Loucy (cell line): ENCODE measurements around the gene NF1.
"Not testable (repeated sequence)": the region's sequence is repeated elsewhere in the genome, so short reads cannot be mapped to it uniquely, and the experiment has no call there.

Source experiments
- H2AFZ ChIP-seq: fragments of 200-600 bp; sonication (generic); 2 replicates; pipeline ENCODE4 v1.6.0; 2016; ENCODE audit warnings: antibody characterized with exemption, mild to moderate bottlenecking, low read length, moderate library complexity
- H3F3A ChIP-seq: fragments of 200-600 bp; 2 replicates; pipeline ENCODE4 v1.6.0; 2016; ENCODE audit warnings: antibody characterized with exemption, low read depth, mild to moderate bottlenecking
- H3K27me3 ChIP-seq: fragments of 200-600 bp; sonication (generic); 2 replicates; pipeline ENCODE4 v1.6.1; 2014; ENCODE audit warnings: low read length, mild to moderate bottlenecking; ENCODE audit not compliant: insufficient read depth, poor library complexity, severe bottlenecking
- H3K36me3 ChIP-seq: fragments of 200-600 bp; sonication (generic); 2 replicates; pipeline ENCODE4 v1.6.1; 2016; ENCODE audit warnings: low read length; ENCODE audit not compliant: insufficient read depth
- H3K4me1 ChIP-seq: fragments of 200-600 bp; sonication (generic); 2 replicates; pipeline ENCODE4 v1.5.1; 2014; ENCODE audit warnings: low read length, mild to moderate bottlenecking; ENCODE audit not compliant: insufficient read depth, poor library complexity, severe bottlenecking
- H3K4me2 ChIP-seq: fragments of 200-600 bp; sonication (generic); 2 replicates; pipeline ENCODE4 v1.6.0; 2014; ENCODE audit warnings: antibody characterized with exemption, low read length, low read depth, mild to moderate bottlenecking; ENCODE audit not compliant: poor library complexity, severe bottlenecking
- H3K4me3 ChIP-seq: fragments of 200-600 bp; sonication (generic); 2 replicates; pipeline ENCODE4 v1.5.1; 2014; ENCODE audit warnings: low read length, mild to moderate bottlenecking, mixed read lengths; ENCODE audit not compliant: poor library complexity, severe bottlenecking
- H3K79me2 ChIP-seq: fragments of 200-600 bp; sonication (generic); 2 replicates; pipeline ENCODE4 v1.6.1; 2014; ENCODE audit warnings: low read length; ENCODE audit not compliant: insufficient read depth
- H3K9ac ChIP-seq: fragments of 200-600 bp; sonication (generic); 2 replicates; pipeline ENCODE4 v1.6.0; 2014; ENCODE audit warnings: mild to moderate bottlenecking, low read depth, low read length, moderate library complexity; ENCODE audit not compliant: poor library complexity, severe bottlenecking
- H3K9me2 ChIP-seq: fragments of 200-600 bp; sonication (generic); replicated peaks from 2 replicates; pipeline ENCODE4 v1.6.1; 2016; ENCODE audit warnings: low read depth, low read length, mixed read lengths
- H3K9me3 ChIP-seq: fragments of 200-600 bp; sonication (generic); 2 replicates; pipeline ENCODE4 v1.6.1; 2014; ENCODE audit warnings: mild to moderate bottlenecking, antibody characterized with exemption, low read length, low read depth; ENCODE audit not compliant: insufficient read depth
- H4K20me1 ChIP-seq: fragments of 200-600 bp; sonication (generic); 2 replicates; pipeline ENCODE4 v1.6.0; 2014; ENCODE audit warnings: antibody characterized with exemption, low read length, mild to moderate bottlenecking; ENCODE audit not compliant: insufficient read depth, poor library complexity, severe bottlenecking
- EZH2phosphoT487 ChIP-seq: fragments of 200-600 bp; IDR thresholded peaks from 2 replicates; pipeline ENCODE4 v1.6.1; 2018; ENCODE audit warnings: antibody characterized with exemption, mild to moderate bottlenecking, moderate library complexity, borderline replicate concordance
- TF ChIP-seq, protein P1 (sequence below): fragments of 200-600 bp; sonication (generic); conservative IDR thresholded peaks from 2 replicates; pipeline ENCODE4 v1.5.1; 2014; ENCODE audit warnings: mild to moderate bottlenecking, antibody characterized with exemption, low read length

The NF1 gene

DNA sequence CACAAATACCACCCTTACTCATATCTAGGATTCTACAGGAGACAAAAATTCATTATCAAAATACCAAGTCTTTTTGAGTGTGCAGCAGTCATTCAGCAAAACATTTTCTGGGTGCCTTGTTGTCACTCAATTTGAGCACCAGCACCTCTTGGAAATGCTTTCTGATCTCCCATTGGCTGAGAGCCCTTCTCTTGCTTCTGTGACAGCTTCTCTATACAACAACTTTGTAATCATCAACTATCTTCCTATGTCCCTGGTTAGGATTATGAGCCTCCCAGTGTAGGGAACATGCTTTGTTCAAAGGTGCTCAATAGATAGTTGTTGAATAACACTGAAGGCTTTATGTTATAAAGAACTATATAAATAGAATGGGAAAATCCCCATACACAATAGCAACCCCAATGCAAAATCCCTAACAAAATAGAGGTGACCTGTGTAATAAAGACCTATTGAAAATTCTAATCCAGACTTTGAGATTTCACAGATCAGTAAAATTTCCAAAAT is 286.4 kb downstream of the NF1 start:
- TF ChIP-seq EZH2phosphoT487 = no peak
- TF ChIP-seq, protein P1, sequence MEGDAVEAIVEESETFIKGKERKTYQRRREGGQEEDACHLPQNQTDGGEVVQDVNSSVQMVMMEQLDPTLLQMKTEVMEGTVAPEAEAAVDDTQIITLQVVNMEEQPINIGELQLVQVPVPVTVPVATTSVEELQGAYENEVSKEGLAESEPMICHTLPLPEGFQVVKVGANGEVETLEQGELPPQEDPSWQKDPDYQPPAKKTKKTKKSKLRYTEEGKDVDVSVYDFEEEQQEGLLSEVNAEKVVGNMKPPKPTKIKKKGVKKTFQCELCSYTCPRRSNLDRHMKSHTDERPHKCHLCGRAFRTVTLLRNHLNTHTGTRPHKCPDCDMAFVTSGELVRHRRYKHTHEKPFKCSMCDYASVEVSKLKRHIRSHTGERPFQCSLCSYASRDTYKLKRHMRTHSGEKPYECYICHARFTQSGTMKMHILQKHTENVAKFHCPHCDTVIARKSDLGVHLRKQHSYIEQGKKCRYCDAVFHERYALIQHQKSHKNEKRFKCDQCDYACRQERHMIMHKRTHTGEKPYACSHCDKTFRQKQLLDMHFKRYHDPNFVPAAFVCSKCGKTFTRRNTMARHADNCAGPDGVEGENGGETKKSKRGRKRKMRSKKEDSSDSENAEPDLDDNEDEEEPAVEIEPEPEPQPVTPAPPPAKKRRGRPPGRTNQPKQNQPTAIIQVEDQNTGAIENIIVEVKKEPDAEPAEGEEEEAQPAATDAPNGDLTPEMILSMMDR = no peak
- Histone ChIP-seq H3K4me1 (no peaks in the 10 kb centered on the region), H3K79me2 (no peaks in the 10 kb centered on the region), H3K9me3 (no peaks in the 10 kb centered on the region), H3K4me2 (no peak overlapping the region), H3K36me3 (no peaks in the 10 kb centered on the region), H3K27me3 (no peaks in the 10 kb centered on the region), H3K9ac (no peak overlapping the region), H3K9me2 (no peaks in the 10 kb centered on the region), H2AFZ (no peak overlapping the region), H4K20me1 (no peaks in the 10 kb centered on the region), H3F3A (no peaks in the 10 kb centered on the region), H3K4me3 (no peak overlapping the region)

DNA sequence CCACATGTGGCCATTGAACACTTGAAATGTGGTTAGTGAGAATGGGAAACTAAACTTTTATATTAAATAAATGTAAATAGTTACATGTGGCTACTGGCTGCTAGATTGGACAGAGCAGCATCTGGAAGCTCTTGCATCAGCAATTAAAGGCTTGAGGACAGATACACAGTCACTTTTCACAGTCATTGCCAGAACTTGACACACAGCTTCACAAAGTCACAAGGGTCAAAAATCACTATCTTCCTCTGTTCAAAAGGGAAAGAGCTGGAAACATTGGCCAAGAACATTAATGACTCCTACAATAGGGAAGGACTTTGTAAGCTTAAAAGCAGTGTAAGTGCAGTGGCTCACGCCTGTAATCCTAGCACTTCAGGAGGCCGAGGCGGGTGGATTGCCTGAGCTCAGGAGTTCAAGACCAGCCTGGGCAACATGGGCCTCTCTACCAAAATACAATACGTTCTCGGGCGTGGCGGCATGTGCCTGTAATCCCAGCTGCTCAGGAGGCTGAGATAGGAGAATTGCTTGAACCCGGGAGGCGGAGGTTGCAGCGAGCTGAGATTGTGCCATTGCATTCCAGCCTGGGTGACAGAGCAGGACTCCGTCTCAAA is 288.0 kb downstream of the NF1 start:
- H3K9me2 ChIP-seq, H3K36me3 ChIP-seq: not testable (repeated sequence)

DNA sequence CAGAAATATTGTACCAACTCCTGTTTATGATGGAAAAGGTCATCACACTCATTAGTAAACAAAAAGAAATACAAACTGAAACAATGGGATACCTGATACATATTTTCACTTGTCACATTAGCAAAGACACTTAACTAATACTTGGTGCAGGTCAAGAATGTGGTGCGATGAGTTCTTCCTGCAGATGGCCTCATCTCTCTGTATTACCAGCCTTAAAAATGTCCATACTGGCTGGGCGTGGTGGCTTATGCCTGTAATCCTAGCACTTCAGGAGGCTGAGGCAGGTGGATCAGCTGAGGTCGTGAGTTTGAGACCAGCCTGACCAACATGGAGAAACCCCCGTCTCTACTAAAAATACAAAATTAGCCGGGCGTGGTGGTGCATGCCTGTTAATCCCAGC is 288.7 kb downstream of the NF1 start:
- not testable (repeated sequence) for H3K9ac ChIP-seq, H3K4me3 ChIP-seq, H3K27me3 ChIP-seq, H4K20me1 ChIP-seq, H3K4me2 ChIP-seq, H3K4me1 ChIP-seq, H3K79me2 ChIP-seq, H3F3A ChIP-seq, H3K9me2 ChIP-seq, H3K36me3 ChIP-seq, H2AFZ ChIP-seq, H3K9me3 ChIP-seq
- TF ChIP-seq, protein P1 = peak; percentile 40

More for the DNA sequence above, 288.0 kb downstream of the NF1 start:
- H3K4me3 ChIP-seq, H4K20me1 ChIP-seq, H2AFZ ChIP-seq, H3K9ac ChIP-seq, H3K9me3 ChIP-seq, H3K27me3 ChIP-seq, H3K4me2 ChIP-seq, H3K79me2 ChIP-seq, H3F3A ChIP-seq, H3K4me1 ChIP-seq: not testable (repeated sequence)
